ACC112 (cell line): ENCODE data around the gene VPS51.

ENCODE experiments used
- H2AFZ ChIP-seq: fragments of 200-600 bp; sonication (generic); one replicate; pipeline ENCODE4 v1.6.0; 2017; ENCODE audit warnings: antibody characterized with exemption, low read length; ENCODE audit not compliant: unreplicated experiment
- H3K27ac ChIP-seq: fragments of 200-600 bp; sonication (generic); 2 replicates; pipeline ENCODE4 v1.5.1; 2014; ENCODE audit warnings: low read depth, mild to moderate bottlenecking, antibody characterized with exemption, low read length, moderate library complexity
- H3K27me3 ChIP-seq: fragments of 200-600 bp; sonication (generic); 2 replicates; pipeline ENCODE4 v1.6.1; 2014; ENCODE audit warnings: mild to moderate bottlenecking, antibody characterized with exemption, low read length, moderate library complexity, mixed read lengths; ENCODE audit not compliant: insufficient read depth
- H3K36me3 ChIP-seq: fragments of 200-600 bp; sonication (generic); 2 replicates; pipeline ENCODE4 v1.6.1; 2016; ENCODE audit warnings: mild to moderate bottlenecking, antibody characterized with exemption, low read length, moderate library complexity, mixed read lengths; ENCODE audit not compliant: insufficient read depth
- H3K4me1 ChIP-seq: fragments of 200-600 bp; sonication (generic); one replicate; pipeline ENCODE4 v1.6.1; 2016; ENCODE audit warnings: low read length, mixed read lengths; ENCODE audit not compliant: insufficient read depth, unreplicated experiment, control insufficient read depth
- H3K4me3 ChIP-seq: fragments of 200-600 bp; sonication (generic); 2 replicates; pipeline ENCODE4 v1.5.1; 2014; ENCODE audit warnings: mild to moderate bottlenecking, low read depth, low read length
- H3K79me2 ChIP-seq: fragments of 200-600 bp; sonication (generic); one replicate; pipeline ENCODE4 v1.6.0; 2016; ENCODE audit warnings: low read length; ENCODE audit not compliant: control insufficient read depth, unreplicated experiment, insufficient read depth

VPS51 gene

DNA sequence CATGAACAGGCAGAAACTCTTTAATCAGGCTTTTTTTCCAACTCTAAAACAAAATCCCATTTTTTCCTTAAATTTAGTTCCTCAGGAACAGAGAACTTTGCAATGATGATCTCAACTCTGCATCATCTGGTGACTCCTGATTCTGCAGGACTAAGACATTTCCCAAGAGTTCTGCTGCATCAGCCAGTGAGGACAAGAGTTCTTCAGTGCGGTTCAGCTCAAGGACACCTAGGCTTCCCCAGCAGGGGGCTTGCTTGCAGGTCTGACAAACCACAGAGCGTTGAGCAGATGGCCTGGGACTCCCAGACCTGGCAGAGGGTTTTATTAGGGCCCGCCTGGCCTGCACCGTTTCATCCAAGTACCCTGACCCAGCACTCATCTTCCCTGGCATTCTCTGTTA, 18.6 kb upstream of the VPS51 start:
- no peaks in the 10 kb centered on the region for H3K27me3 ChIP-seq
- H3K36me3 ChIP-seq, result peaks cover 4% of the 10 kb centered on the region; the same call in 1 of the 2 replicates
- H3K79me2 ChIP-seq, result peaks cover 39% of the 10 kb centered on the region
- no peak overlapping the region for H3K27ac ChIP-seq
- H3K4me1 ChIP-seq, result peaks cover 4% of the 10 kb centered on the region
- H3K4me3 ChIP-seq, result no peak overlapping the region
- H2AFZ ChIP-seq, result no peak overlapping the region

DNA sequence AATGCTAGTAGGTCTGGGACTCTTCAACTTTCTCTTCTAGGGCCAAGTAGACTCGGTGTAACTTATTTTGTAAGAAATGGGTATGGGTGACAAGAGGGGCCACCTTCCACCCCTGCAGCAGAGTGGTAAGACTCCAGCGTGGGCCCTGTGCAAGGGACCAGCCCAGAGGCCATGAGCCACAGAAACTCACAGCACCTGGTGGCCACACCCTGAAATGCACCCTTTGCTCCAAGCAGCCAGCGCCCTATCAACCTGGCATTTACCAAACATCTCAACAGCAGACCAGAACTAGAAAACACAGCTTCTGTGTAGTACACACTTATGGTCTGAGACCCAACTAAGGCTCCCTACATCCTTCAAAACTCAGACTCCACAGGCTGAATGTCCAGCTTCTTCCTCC, 17.9 kb upstream of the VPS51 start:
- Histone ChIP-seq H3K27ac (no peak overlapping the region), H2AFZ (no peak overlapping the region), H3K79me2 (peaks cover 46% of the 10 kb centered on the region), H3K27me3 (no peaks in the 10 kb centered on the region), H3K4me1 (peaks cover 10% of the 10 kb centered on the region), H3K36me3 (peaks cover 8% of the 10 kb centered on the region; the same call in 1 of the 2 replicates), H3K4me3 (no peak overlapping the region)

DNA sequence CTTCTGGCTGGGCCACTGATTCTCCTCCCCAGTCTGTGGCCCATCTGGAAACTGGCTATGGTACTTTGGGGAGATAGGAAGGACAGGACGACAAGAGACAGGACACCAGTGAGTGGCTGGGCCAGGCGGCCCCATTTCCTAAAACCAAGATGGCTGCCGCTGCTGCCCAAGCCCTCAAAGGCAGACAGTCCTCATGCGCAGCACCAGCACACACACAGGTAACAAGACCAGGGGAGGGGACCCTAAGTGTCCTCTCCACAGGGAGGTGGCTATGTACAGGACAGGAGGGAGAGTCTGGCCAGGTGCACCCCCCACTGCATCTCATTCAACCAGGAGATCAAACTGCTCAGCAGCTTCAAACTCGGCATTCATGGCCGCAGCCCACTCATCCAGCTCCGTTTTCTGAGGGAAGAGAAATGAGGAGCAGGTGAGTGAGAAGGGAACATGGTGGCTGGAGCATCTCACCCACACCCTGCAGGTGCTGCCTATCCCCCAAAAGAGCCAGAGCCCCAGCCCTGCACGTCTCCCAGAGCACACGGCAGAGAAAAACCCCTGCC, 17.1 kb upstream of the VPS51 start:
- Histone ChIP-seq H3K36me3 (peaks cover 8% of the 10 kb centered on the region; the same call in 1 of the 2 replicates), H3K4me3 (no peak overlapping the region), H3K4me1 (peaks cover 10% of the 10 kb centered on the region), H3K27me3 (no peaks in the 10 kb centered on the region), H3K27ac (no peak overlapping the region), H3K79me2 (peaks cover 53% of the 10 kb centered on the region), H2AFZ (no peak overlapping the region)

DNA sequence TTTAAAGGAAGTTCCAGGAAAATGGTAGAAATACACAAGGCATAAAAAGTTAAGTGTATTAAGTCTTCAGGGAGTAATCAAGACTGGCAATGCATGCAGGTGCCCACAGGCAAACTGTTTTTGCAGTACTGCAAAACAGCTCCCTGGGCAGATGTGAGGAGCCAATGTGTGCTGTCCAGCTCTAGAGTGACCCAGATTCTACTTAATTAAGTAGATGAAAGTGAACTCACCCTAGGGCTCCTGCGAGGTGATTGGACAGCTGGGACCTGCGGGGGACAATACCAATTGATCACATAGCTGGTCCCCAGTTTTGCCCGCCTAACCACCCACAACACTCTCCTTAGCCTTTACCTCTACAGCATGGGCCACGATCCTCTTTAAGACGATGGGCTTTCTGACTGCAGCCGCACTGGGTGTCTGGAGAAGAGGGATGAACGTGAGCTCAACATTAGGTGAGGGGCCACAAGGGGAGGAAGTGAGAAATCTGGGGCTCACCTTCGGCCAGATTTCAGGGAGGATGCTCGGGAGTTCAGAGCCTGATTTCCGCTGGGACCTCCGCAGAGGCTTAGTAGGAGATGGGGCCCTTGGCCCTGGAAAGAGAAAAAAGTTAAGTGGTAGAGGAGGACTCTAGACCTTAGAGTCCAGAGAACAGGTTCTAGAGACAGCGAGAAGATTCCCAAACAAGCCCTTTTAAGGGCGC, 12.7 kb upstream of the VPS51 start:
- Histone ChIP-seq H3K27ac (peak overlapping the region; percentile 87), H3K4me1 (peaks cover 21% of the 10 kb centered on the region), H3K4me3 (peak overlapping the region; percentile 97), H3K79me2 (peaks cover 65% of the 10 kb centered on the region), H3K27me3 (no peaks in the 10 kb centered on the region), H3K36me3 (peaks cover 12% of the 10 kb centered on the region; the same call in 1 of the 2 replicates), H2AFZ (peak overlapping the region; percentile 92)

DNA sequence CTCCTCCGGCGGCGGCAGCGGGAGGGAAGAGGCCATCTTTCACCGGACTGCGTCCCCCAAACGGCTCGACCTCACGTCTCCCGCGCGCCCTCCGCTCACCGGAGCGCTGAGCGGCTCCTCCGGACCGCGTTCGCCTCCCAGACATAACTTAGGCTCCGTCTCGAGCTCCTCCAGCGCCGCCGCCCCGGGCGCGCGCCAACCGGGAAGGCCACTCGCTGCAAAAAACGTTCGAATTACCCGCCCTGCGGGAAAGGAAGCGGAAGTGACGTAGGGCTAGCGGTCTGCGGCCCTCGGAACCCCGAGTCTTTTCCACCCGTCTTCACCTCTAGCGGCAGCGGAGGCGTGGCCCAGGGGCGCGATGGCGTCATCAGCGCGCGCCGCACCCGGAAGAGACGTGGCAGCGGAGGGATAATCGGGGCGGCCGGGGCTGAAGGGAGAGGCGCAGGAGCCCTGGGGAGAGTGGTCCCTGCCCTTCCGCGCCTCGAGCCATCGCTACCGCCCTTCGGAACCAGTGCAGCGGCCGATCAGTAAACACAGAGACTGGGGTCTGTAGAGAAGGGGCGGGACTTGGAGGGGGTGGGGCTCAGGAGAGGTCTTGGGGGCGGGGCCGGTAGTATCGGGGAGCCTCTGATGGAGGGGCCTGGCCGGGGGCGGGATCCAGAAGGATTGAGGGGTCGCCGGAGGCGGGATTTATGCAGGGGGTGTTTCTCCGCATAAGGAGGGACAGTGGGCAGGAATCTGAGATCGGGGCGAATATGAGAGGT, 12.0 kb upstream of the VPS51 start, which contains the start of the genes CDCA5 and ZFPL1:
Gene CDCA5 (minus strand): TSS at position 207 of the 764 bp plus-strand sequence. CDS start 62 bp downstream, at position 145.
Gene ZFPL1 (plus strand): TSS at position 389 of the 764 bp plus-strand sequence. CDS start 477 bp downstream, outside the sequence.
- peaks cover 8% of the 10 kb centered on the region; the same call in 1 of the 2 replicates for H3K36me3 ChIP-seq
- H3K4me3 ChIP-seq, result peak within 1 kb of the TSS; percentile 97
- H3K79me2 ChIP-seq, result peaks cover 58% of the 10 kb centered on the region
- H3K27me3 ChIP-seq, result no peaks in the 10 kb centered on the region
- H3K27ac ChIP-seq, result peak within 1 kb of the TSS; percentile 87
- H2AFZ ChIP-seq, result peak within 1 kb of the TSS; percentile 92
- H3K4me1 ChIP-seq, result peaks cover 21% of the 10 kb centered on the region

DNA sequence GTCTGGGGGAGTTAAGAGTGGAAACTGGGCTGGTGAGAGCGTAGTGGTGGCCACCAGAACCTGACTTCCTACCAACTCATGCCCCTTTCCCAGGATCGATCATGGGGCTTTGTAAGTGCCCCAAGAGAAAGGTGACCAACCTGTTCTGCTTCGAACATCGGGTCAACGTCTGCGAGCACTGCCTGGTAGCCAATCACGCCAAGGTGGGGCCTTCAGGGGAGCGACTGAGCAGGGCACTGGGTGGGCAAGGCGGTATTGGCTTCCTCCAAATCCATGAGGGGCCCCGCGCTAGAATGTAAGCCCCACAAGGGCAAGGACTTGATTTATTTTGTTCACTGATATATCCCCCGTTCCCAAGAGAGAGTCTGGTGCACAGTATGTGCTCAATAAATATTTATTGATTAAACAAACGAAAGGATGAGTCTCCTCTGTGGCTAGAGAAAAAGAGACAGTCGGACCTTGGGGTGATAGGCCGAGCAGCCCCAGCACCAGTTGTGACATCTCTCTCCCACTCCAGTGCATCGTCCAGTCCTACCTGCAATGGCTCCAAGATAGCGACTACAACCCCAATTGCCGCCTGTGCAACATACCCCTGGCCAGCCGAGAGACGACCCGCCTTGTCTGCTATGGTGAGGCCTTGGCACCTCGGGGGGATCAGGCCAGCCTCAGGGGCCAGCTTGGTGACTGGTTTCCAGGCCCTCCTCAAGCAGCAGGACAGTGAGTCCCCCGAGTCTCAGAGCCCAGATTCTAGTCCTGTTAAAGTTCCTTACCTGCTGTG, 11.2 kb upstream of the VPS51 start:
- peaks cover 52% of the 10 kb centered on the region for H3K79me2 ChIP-seq
- H2AFZ ChIP-seq, result peak overlapping the region; percentile 60
- H3K36me3 ChIP-seq, result peaks cover 8% of the 10 kb centered on the region; the same call in 1 of the 2 replicates

DNA sequence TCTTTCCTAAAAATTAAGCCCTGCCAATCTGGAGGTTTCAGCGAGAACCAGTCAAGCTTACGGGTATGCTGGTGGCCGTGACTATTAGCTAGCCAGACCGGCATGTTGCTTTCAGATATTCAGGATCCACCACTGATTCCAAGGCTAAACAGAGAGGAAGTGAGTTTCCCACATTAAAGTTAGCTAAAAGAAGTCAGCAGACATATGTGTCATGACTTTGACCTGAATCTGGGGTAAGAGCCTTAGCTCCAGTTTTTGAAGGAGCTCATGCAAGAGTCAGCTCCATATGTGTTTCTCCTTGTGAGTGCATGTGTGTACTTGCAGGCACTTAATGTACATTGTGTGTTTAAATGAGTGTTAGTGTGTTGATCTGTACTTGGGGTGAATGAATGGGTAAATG, 10.6 kb upstream of the VPS51 start:
- peaks cover 21% of the 10 kb centered on the region for H3K4me1 ChIP-seq
- H2AFZ ChIP-seq, result no peak overlapping the region
- H3K27ac ChIP-seq, result no peak overlapping the region
- peaks cover 47% of the 10 kb centered on the region for H3K79me2 ChIP-seq
- H3K27me3 ChIP-seq, result no peaks in the 10 kb centered on the region
- H3K36me3 ChIP-seq, result peaks cover 8% of the 10 kb centered on the region; the same call in 1 of the 2 replicates
- H3K4me3 ChIP-seq, result peak overlapping the region; percentile 97

More for the DNA sequence above, 11.2 kb upstream of the VPS51 start:
- Histone ChIP-seq H3K27me3 (no peaks in the 10 kb centered on the region), H3K4me1 (peaks cover 21% of the 10 kb centered on the region), H3K27ac (peak overlapping the region; percentile 87), H3K4me3 (peak overlapping the region; percentile 97)

DNA sequence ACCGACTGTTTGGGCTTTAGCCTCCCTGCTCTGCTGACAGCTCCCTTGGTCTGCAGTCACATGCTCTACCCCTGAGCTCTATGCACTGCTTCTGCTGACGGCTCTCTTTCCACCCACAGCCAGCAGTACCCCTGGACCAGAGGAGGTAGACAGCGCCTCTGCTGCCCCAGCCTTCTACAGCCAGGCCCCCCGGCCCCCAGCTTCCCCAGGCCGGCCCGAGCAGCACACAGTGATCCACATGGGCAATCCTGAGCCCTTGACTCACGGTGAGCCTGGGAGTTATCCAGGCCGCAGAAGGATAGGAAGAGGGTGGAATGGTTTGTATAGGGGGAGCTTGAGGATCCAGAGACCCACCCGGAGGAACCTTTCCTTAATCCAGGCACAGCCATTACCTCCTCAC, 9.2 kb upstream of the VPS51 start:
- Histone ChIP-seq H3K4me3 (no peak overlapping the region), H3K36me3 (peaks cover 8% of the 10 kb centered on the region; the same call in 1 of the 2 replicates), H3K79me2 (peaks cover 35% of the 10 kb centered on the region), H3K27ac (no peak overlapping the region), H3K4me1 (peaks cover 21% of the 10 kb centered on the region), H2AFZ (no peak overlapping the region), H3K27me3 (no peaks in the 10 kb centered on the region)

DNA sequence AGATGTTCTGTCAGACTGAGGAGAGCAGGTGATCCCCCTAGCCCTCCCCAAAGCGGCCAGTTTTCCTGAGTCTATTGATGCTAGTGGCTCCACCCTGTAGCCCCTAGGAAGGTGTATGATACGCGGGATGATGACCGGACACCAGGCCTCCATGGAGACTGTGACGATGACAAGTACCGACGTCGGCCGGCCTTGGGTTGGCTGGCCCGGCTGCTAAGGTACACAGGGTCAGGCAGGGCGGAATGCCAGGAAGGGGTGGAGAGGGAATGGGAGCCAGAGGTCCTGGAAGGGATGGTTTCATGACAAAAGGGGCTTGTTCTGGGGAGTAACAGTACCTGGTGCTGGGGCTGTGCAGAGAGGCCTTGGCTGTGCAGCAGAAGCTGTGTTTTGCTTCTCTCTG, 8.8 kb upstream of the VPS51 start:
- Histone ChIP-seq H3K4me3 (no peak overlapping the region), H3K4me1 (peaks cover 18% of the 10 kb centered on the region), H3K79me2 (peaks cover 31% of the 10 kb centered on the region), H3K36me3 (0 out of 2 replicates have a peak, but pooled peaks cover 8% of the 10 kb centered on the region), H3K27me3 (no peaks in the 10 kb centered on the region), H3K27ac (no peak overlapping the region), H2AFZ (no peak overlapping the region)

DNA sequence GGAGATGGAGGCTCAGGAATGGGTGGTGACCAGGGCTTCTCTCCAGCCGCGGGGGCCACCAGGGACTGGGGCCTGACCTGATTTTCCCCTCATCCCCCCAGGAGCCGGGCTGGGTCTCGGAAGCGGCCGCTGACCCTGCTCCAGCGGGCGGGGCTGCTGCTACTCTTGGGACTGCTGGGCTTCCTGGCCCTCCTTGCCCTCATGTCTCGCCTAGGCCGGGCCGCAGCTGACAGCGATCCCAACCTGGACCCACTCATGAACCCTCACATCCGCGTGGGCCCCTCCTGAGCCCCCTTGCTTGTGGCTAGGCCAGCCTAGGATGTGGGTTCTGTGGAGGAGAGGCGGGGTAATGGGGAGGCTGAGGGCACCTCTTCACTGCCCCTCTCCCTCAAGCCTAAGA, 8.2 kb upstream of the VPS51 start:
- H3K4me1 ChIP-seq, result peaks cover 15% of the 10 kb centered on the region
- no peak overlapping the region for H3K27ac ChIP-seq
- 0 out of 2 replicates have a peak, but pooled peaks cover 5% of the 10 kb centered on the region for H3K36me3 ChIP-seq
- H3K4me3 ChIP-seq, result no peak overlapping the region
- H3K79me2 ChIP-seq, result peaks cover 25% of the 10 kb centered on the region
- no peaks in the 10 kb centered on the region for H3K27me3 ChIP-seq
- H2AFZ ChIP-seq, result no peak overlapping the region
